ENCODE data around the gene CCNJL. TPM values are rescaled to one million over a fixed set of nuclear protein-coding genes. Genes with fewer than 3 reads are reported as not detected.

Gene CCNJL
- polyA plus RNA-seq, 2 of the 4 experiments (the other 2 are of a cell fraction), result 7.4 to 16.2 TPM

DNA sequence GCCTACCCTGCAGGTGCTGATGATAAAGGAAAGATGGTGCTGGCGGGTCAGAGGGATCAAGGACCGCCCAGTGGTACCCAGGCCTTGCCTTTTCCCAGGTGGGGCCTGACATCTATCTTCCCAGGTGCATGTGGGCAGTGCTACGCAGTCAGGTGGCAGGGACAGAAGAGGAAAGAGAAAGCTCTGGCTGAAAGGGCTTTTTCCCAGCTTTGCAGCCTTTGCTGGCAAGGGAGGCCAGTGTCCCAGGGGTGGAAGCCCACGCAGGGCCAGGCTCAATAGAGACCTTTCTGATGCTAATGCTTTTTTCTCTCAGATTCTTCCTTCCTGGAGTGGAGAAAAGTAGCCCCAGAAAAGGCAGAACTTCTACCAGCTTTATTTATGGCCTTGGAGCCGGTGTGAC lies 46.3 kb downstream of the CCNJL start:
- TF ChIP-seq KDM1A (IDR thresholded peaks at IDR 0.05; ENCODE audit: low read depth) (no peak), POLR2AphosphoS2 (conservative IDR thresholded peaks at IDR 0.05; ENCODE audit: low read length) (no peak), FOSL2 (IDR thresholded peaks at IDR 0.05) (no peak), FOSL2 (CRISPR knock-in tag; IDR thresholded peaks at IDR 0.05) (no peak), MAFK (IDR thresholded peaks at IDR 0.05; ENCODE audit: partially characterized antibody) (no peak), EHF (CRISPR knock-in tag; IDR thresholded peaks at IDR 0.05) (no peak), EP300 (IDR thresholded peaks at IDR 0.05) (no peak), PHF8 (IDR thresholded peaks at IDR 0.05; ENCODE audit: borderline replicate concordance, low read depth) (no peak), NPAS2 (CRISPR knock-in tag; IDR thresholded peaks at IDR 0.05; ENCODE audit: borderline replicate concordance) (no peak), HOXB5 (CRISPR knock-in tag; IDR thresholded peaks at IDR 0.05) (no peak), CEBPB (IDR thresholded peaks at IDR 0.05) (no peak), BHLHE40 (IDR thresholded peaks at IDR 0.05; ENCODE audit: low read depth, low read length) (no peak), RARB (CRISPR knock-in tag; IDR thresholded peaks at IDR 0.05) (no peak), ZSCAN20 (CRISPR knock-in tag; IDR thresholded peaks at IDR 0.05) (no peak), TFCP2L1 (CRISPR knock-in tag; IDR thresholded peaks at IDR 0.05) (no peak), ZNF302 (CRISPR knock-in tag; IDR thresholded peaks at IDR 0.05) (no peak)
- TF ChIP-seq, protein P1, sequence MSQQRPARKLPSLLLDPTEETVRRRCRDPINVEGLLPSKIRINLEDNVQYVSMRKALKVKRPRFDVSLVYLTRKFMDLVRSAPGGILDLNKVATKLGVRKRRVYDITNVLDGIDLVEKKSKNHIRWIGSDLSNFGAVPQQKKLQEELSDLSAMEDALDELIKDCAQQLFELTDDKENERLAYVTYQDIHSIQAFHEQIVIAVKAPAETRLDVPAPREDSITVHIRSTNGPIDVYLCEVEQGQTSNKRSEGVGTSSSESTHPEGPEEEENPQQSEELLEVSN (IDR thresholded peaks at IDR 0.05; ENCODE audit: borderline replicate concordance, low read depth), result no peak
- TF ChIP-seq, protein P2, sequence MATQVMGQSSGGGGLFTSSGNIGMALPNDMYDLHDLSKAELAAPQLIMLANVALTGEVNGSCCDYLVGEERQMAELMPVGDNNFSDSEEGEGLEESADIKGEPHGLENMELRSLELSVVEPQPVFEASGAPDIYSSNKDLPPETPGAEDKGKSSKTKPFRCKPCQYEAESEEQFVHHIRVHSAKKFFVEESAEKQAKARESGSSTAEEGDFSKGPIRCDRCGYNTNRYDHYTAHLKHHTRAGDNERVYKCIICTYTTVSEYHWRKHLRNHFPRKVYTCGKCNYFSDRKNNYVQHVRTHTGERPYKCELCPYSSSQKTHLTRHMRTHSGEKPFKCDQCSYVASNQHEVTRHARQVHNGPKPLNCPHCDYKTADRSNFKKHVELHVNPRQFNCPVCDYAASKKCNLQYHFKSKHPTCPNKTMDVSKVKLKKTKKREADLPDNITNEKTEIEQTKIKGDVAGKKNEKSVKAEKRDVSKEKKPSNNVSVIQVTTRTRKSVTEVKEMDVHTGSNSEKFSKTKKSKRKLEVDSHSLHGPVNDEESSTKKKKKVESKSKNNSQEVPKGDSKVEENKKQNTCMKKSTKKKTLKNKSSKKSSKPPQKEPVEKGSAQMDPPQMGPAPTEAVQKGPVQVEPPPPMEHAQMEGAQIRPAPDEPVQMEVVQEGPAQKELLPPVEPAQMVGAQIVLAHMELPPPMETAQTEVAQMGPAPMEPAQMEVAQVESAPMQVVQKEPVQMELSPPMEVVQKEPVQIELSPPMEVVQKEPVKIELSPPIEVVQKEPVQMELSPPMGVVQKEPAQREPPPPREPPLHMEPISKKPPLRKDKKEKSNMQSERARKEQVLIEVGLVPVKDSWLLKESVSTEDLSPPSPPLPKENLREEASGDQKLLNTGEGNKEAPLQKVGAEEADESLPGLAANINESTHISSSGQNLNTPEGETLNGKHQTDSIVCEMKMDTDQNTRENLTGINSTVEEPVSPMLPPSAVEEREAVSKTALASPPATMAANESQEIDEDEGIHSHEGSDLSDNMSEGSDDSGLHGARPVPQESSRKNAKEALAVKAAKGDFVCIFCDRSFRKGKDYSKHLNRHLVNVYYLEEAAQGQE (IDR thresholded peaks at IDR 0.05), result no peak
- no peaks in the 10 kb centered on the region for H3K9me3 ChIP-seq
- ATAC-seq, result no peak
- no peaks in the 10 kb centered on the region for H3K4me1 ChIP-seq
- FAIRE-seq, result no peak
- ChIA-PET CTCF (interaction anchor here (0.6 to 4.6 kb wide), 8 partner anchors 9 to 244 kb away, joined by 3 to 19 read pairs (median 4); no protein-coding TSS in a partner anchor), POLR2A (interaction anchor here (0.7 kb wide), 1 partner anchor 845 kb away, joined by 5 read pairs; no protein-coding TSS in a partner anchor)
- no peak overlapping the region for H3K4me3 ChIP-seq
- WGBS (ENCODE audit: missing lambda C conversion rate), result 99% methylated on average over 5 of the region's 5 CpGs
- no peak overlapping the region for H3K27ac ChIP-seq
- no peak overlapping the region for H3K4me2 ChIP-seq
- DNase-seq (ENCODE audit: low read depth in 1 of 2, low spot score in 1 of 2), result no peak

DNA sequence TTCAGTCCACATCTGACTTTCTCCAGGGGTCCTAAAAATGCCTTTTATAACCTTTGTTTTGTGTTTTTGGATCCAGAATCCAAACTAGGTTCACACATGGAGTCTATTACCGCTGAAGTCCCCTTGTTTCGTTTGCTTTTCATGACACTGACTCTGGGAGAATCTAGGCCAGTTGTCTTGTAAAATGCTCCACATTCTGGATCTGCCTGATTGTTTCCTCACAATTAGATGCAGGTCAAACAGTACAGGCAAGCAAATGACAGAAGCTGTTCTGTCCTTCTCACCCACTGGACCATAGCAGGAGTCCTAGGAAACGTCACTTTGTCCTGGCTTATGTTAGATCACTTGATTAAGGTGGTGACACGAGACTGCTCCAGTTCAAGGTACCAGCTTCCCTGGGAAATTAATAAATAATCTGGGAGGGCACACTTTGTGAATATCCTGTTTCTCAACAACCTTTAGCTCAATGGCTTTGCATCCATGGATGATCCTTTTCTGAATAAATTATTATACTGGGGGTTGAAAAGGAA lies 49.0 kb downstream of the CCNJL start:
- FAIRE-seq, result no peak
- Histone ChIP-seq H3K4me1 (no peaks in the 10 kb centered on the region), H3K4me2 (no peak overlapping the region), H3K4me3 (no peak overlapping the region), H3K9me3 (no peaks in the 10 kb centered on the region), H3K27ac (no peak overlapping the region)
- no peak for TF ChIP-seq ZSCAN20 (CRISPR knock-in tag; IDR thresholded peaks at IDR 0.05)
- no peak for TF ChIP-seq FOXS1 (CRISPR knock-in tag; IDR thresholded peaks at IDR 0.05)
- no peak for TF ChIP-seq CHD4 (IDR thresholded peaks at IDR 0.05; ENCODE audit: borderline replicate concordance)
- no peak for TF ChIP-seq HDAC2 (IDR thresholded peaks at IDR 0.05)
- TF ChIP-seq MAFK (IDR thresholded peaks at IDR 0.05; ENCODE audit: partially characterized antibody), result no peak
- TF ChIP-seq HOXB5 (CRISPR knock-in tag; IDR thresholded peaks at IDR 0.05), result no peak
- no peak for TF ChIP-seq RCOR1 (IDR thresholded peaks at IDR 0.05; ENCODE audit: low read depth, low read length)
- no peak for TF ChIP-seq CHD2 (IDR thresholded peaks at IDR 0.05; ENCODE audit: low read length, partially characterized antibody)
- TF ChIP-seq FOSB (CRISPR knock-in tag; IDR thresholded peaks at IDR 0.05), result no peak
- ChIA-PET POLR2A (no interaction called here), CTCF (interaction anchor here (0.6 to 1.4 kb wide), 4 partner anchors 9 to 357 kb away, joined by 3 to 4 read pairs (median 3); no protein-coding TSS in a partner anchor)
- DNase-seq (ENCODE audit: low read depth in 1 of 2, low spot score in 1 of 2), result no peak
- ATAC-seq, result no peak
- 98% methylated on average over 4 of the region's 4 CpGs for WGBS (ENCODE audit: missing lambda C conversion rate)

Measured in A549 (cell line).